A549 treated with CORT108297 at 1 μM for 4 hours (cell line): ENCODE results near the gene OMD. TPM values are rescaled to one million over a fixed set of nuclear protein-coding genes. Genes with fewer than 3 reads are reported as not detected.

Experiments
- total RNA-seq: library from RNA; stranded (reverse); fragments of 200-300 nt; extraction: Qiagen RNA extraction; gene quantifications from 5 replicates; pipeline ENCODE4 v1.2.3, GENCODE V29; 2022

The OMD gene
- not detected in 5 replicates for total RNA-seq

GRCh38 chr9:92424340-92424739, at the start of gene OMD:
OMD (minus strand) TSS chr9:92424471; CDS start chr9:92417558, 6,913 bp downstream.

GRCh38 chr9:92404042-92404836, 20.0 kb downstream of the OMD start, which contains the start of gene OGN:
OGN (minus strand) TSS chr9:92404578; CDS start chr9:92403407, 1,171 bp downstream.

Other genes starting within 250 kb of the OMD start
- gene IARS1, start 130.8 kb downstream of the OMD start, total RNA-seq: 95.6 to 126 TPM (median 99.9 TPM) in 5 replicates
- gene NOL8, start 99.1 kb downstream of the OMD start, total RNA-seq: 26.1 to 36.3 TPM (median 29.1 TPM) in 5 replicates
- gene CENPP, start 98.5 kb downstream of the OMD start, total RNA-seq: 6.1 to 9.5 TPM (median 7.0 TPM) in 5 replicates
- not detected in 5 replicates for gene OGN, start 19.9 kb downstream of the OMD start, total RNA-seq
- gene ASPN, start 58.0 kb upstream of the OMD start, total RNA-seq: not detected in 5 replicates
- 0.13 to 0.30 TPM (median 0.19 TPM) in 5 replicates for gene ECM2, start 111.5 kb upstream of the OMD start, total RNA-seq
- 12.0 to 14.4 TPM (median 13.9 TPM) in 5 replicates for gene IPPK, start 245.7 kb upstream of the OMD start, total RNA-seq